ENCODE data around the gene RBM20. TPM values are rescaled to one million over a fixed set of nuclear protein-coding genes. Genes with fewer than 3 reads are reported as not detected.

RBM20 gene
- total RNA-seq, 1 experiment from 2014 or later: 0.10 TPM

GRCh38 chr10:110648692-110649346, 4.7 kb downstream of the RBM20 start:
- no peak for TF ChIP-seq POLR2AphosphoS5 (IDR thresholded peaks at IDR 0.05; ENCODE audit: low read depth, low read length)
- TF ChIP-seq CTCF (IDR thresholded peaks at IDR 0.05): no peak; the same call in 1 of the 2 replicates
- no peak for TF ChIP-seq SIN3A (IDR thresholded peaks at IDR 0.05; ENCODE audit: borderline replicate concordance, insufficient read depth, low read depth, low read length)
- TF ChIP-seq REST (IDR thresholded peaks at IDR 0.05; ENCODE audit: insufficient read depth in 1 of 2, low read depth in 2 of 2, low read length in 1 of 2): no peak
- no peak for TF ChIP-seq TCF7L2 (IDR thresholded peaks at IDR 0.05; ENCODE audit: low read depth, low read length)
- Histone ChIP-seq H3K27me3 (ENCODE audit: control insufficient read depth, insufficient read depth, low read length) (peaks cover 44% of the 10 kb centered on the region), H3K4me1 (ENCODE audit: control insufficient read depth, insufficient read depth, low read length) (peaks cover 4% of the 10 kb centered on the region; the same call in 1 of the 2 replicates), H3K4me3 (ENCODE audit: low read depth in 2 of 2, low read length in 2 of 2) (no peak overlapping the region), H3K36me3 (ENCODE audit: control insufficient read depth, insufficient read depth, low read length) (no peaks in the 10 kb centered on the region; the same call in 1 of the 2 replicates), H3K27ac (ENCODE audit: low read length) (no peak overlapping the region), H3K9me3 (ENCODE audit: control insufficient read depth, insufficient read depth, low read depth, low read length) (no peaks in the 10 kb centered on the region)
- CTCF ChIA-PET: no interaction called here
- POLR2A ChIA-PET: no interaction called here
- intact Hi-C loops (cut with micrococcal nuclease; ENCODE audit: unreplicated experiment): no loop called here
- DNase-seq (ENCODE audit: low read depth, low spot score) (no peak), ATAC-seq (no peak)
- BruUV-seq (replicated peaks): no TSS peak
- in situ Hi-C loops (cut with HindIII; ENCODE audit: low pct_unique_long_range_greater_than_20kb, low sequenced_read_pairs): no loop called here

- ChIA-PET CTCF (no interaction called here), POLR2A (no interaction called here)
- Histone ChIP-seq H3K4me1 (ENCODE audit: control insufficient read depth, insufficient read depth, low read length) (peaks cover 3% of the 10 kb centered on the region; the same call in 1 of the 2 replicates), H3K9me3 (ENCODE audit: control insufficient read depth, insufficient read depth, low read depth, low read length) (no peaks in the 10 kb centered on the region), H3K27me3 (ENCODE audit: control insufficient read depth, insufficient read depth, low read length) (peaks cover 44% of the 10 kb centered on the region), H3K27ac (ENCODE audit: low read length) (no peak overlapping the region), H3K36me3 (ENCODE audit: control insufficient read depth, insufficient read depth, low read length) (no peaks in the 10 kb centered on the region), H3K4me3 (ENCODE audit: low read depth in 2 of 2, low read length in 2 of 2) (no peak overlapping the region)
- intact Hi-C loops (cut with micrococcal nuclease; ENCODE audit: unreplicated experiment): no loop called here
- no TSS peak for BruUV-seq (replicated peaks)
- TF ChIP-seq TCF7L2 (IDR thresholded peaks at IDR 0.05; ENCODE audit: low read depth, low read length) (no peak), SIN3A (IDR thresholded peaks at IDR 0.05; ENCODE audit: borderline replicate concordance, insufficient read depth, low read depth, low read length) (no peak), CTCF (IDR thresholded peaks at IDR 0.05) (no peak)
- in situ Hi-C loops (cut with HindIII; ENCODE audit: low pct_unique_long_range_greater_than_20kb, low sequenced_read_pairs): no loop called here
- ATAC-seq (no peak), DNase-seq (ENCODE audit: low read depth, low spot score) (no peak)
Observed at GRCh38 chr10:110649347-110650264, 5.5 kb downstream of the RBM20 start.

Measured in Panc1 (cell line).